Kidney (tissue), 14 donors: ENCODE results near the gene GOLPH3. TPM values are rescaled to one million over a fixed set of nuclear protein-coding genes. Genes with fewer than 3 reads are reported as not detected.

ENCODE experiments used
- DNase-seq, 5 donors: peaks; one replicate each; pipeline ENCODE4 v3.0.0-alpha.2; 2013 to 2020
- FAIRE-seq: peaks from 2 replicates; lab custom pipeline; 2012; peaks lifted over from hg19 to GRCh38; lab: Jason Lieb, UNC
- H3K27ac ChIP-seq, 2 donors: one replicate each; pipeline ENCODE4 v1.7.0; 2013; ENCODE audit warnings: low read depth in 2 of 2, low read length in 2 of 2, inconsistent platforms in 1 of 2
- H3K27me3 ChIP-seq: one replicate; pipeline ENCODE4 v1.7.1; 2013; ENCODE audit warnings: low read length, inconsistent platforms; ENCODE audit not compliant: control insufficient read depth, insufficient read depth
- H3K36me3 ChIP-seq, 3 donors: one replicate each; pipeline versions ENCODE4 v1.7.0 to v1.7.1; 2013; ENCODE audit warnings: low read length in 3 of 3, control low read depth in 1 of 3, inconsistent platforms in 1 of 3; ENCODE audit not compliant: insufficient read depth in 3 of 3, control insufficient read depth in 2 of 3
- H3K4me1 ChIP-seq, 3 donors: one replicate each; pipeline versions ENCODE4 v1.7.0 to v1.7.1; 2013; ENCODE audit warnings: low read length in 3 of 3, inconsistent platforms in 1 of 3, low read depth in 1 of 3; ENCODE audit not compliant: control insufficient read depth in 2 of 3, insufficient read depth in 2 of 3
- H3K4me3 ChIP-seq, 3 donors: one replicate each; pipeline versions ENCODE4 v1.7.0 to v1.8.1; 2013; ENCODE audit warnings: low read length in 3 of 3, control low read depth in 1 of 3, inconsistent platforms in 1 of 3
- H3K9ac ChIP-seq, 3 donors: one replicate each; pipeline versions ENCODE4 v1.7.0 to v1.7.1; 2013; ENCODE audit warnings: low read length in 3 of 3, control low read depth in 1 of 3, inconsistent platforms in 1 of 3
- H3K9me3 ChIP-seq, 3 donors: one replicate each; pipeline versions ENCODE4 v1.7.0 to v1.7.1; 2013; ENCODE audit warnings: low read length in 3 of 3, control low read depth in 1 of 3, inconsistent platforms in 1 of 3; ENCODE audit not compliant: control insufficient read depth in 2 of 3, insufficient read depth in 1 of 3
- CTCF ChIP-seq: IDR thresholded peaks from 3 replicates; pipeline ENCODE4 v1.5.1; 2012; ENCODE audit warnings: mild to moderate bottlenecking, moderate library complexity, borderline replicate concordance; ENCODE audit not compliant: insufficient read depth; ENCODE audit errors: extremely low read depth
- intact Hi-C: fragments of 100-400 bp; cut with DNase I; formaldehyde crosslinking; loops from one replicate; pipeline ENCODE4 v1.11.1; 2022
- polyA plus RNA-seq: library from polyadenylated mRNA; stranded (reverse); fragments of 350-450 nt; fragmentation: Illumina TruSeq; extraction: RNeasy Lipid Tissue Mini Kit (QIAGEN cat#74804); gene quantifications from one replicate; pipeline ENCODE4 v1.2.3, GENCODE V29; 2014; ENCODE audit warnings: low read depth, low replicate concordance; ENCODE audit not compliant: insufficient read depth
- total RNA-seq: library from RNA; stranded (reverse); fragmentation: NEBNext Ultra II Directional; extraction: Animal tissue kit (Norgen Biotek cat#: 25700); gene quantifications from one replicate; pipeline ENCODE4 v1.2.1, GENCODE V29; 2021
- donor health status: control.
- donor health status: control.
- donor health status: control.
- donor health status: control.
- donor health status: control.
- donor health status: DM: yes; HTN: yes; CAD: no.
- donor health status: Normal renal cell carcinoma (clear cell type).

The GOLPH3 gene
- total and polyA plus RNA-seq, 2 donors from 2014 or later, result 38.5 to 118 TPM

- no peak for TF ChIP-seq CTCF
- intact Hi-C loops, result loop anchor here (10.0 kb wide), 1 partner anchor 513 kb away; no protein-coding TSS in a partner anchor
- Histone ChIP-seq H3K4me3 (no peak overlapping the region), H3K27me3 (no peaks in the 10 kb centered on the region), H3K9me3 (no peaks in the 10 kb centered on the region), H3K9ac (no peak overlapping the region), H3K36me3 (peaks cover 6 to 32% (median 28%) of the 10 kb centered on the region in 3 donors), H3K27ac (peak overlapping the region in 1 of 2 donors; percentile 34), H3K4me1 (peaks cover 0 to 5% (median 0%) of the 10 kb centered on the region in 3 donors)
- peak in 3 of 5 donors; percentile 27 to 58 (median 45) for DNase-seq
- no peak for FAIRE-seq
Observed at GRCh38 chr5:32098291-32098690, 75.8 kb downstream of the GOLPH3 start.

GRCh38 chr5:32096891-32097595 is 77.1 kb downstream of the GOLPH3 start:
- FAIRE-seq, result no peak
- Histone ChIP-seq H3K27me3 (no peaks in the 10 kb centered on the region), H3K9ac (no peak overlapping the region), H3K4me3 (no peak overlapping the region), H3K4me1 (peaks cover 0 to 8% (median 0%) of the 10 kb centered on the region in 3 donors), H3K9me3 (no peaks in the 10 kb centered on the region), H3K36me3 (peaks cover 3 to 32% (median 25%) of the 10 kb centered on the region in 3 donors), H3K27ac (no peak overlapping the region)
- peak in 1 of 5 donors; percentile 29 for DNase-seq
- TF ChIP-seq CTCF, result no peak
- intact Hi-C loops, result loop anchor here (10.0 kb wide), 1 partner anchor 512 kb away; no protein-coding TSS in a partner anchor

GRCh38 chr5:32095261-32095671 is 78.9 kb downstream of the GOLPH3 start:
- no peak for TF ChIP-seq CTCF
- DNase-seq (no peak), FAIRE-seq (no peak)
- Histone ChIP-seq H3K27ac (no peak overlapping the region), H3K36me3 (peaks cover 0 to 20% (median 14%) of the 10 kb centered on the region in 3 donors), H3K9ac (no peak overlapping the region), H3K27me3 (no peaks in the 10 kb centered on the region), H3K4me3 (no peak overlapping the region), H3K4me1 (peaks cover 0 to 6% (median 0%) of the 10 kb centered on the region in 3 donors), H3K9me3 (no peaks in the 10 kb centered on the region)
- intact Hi-C loops, result loop anchor here (10.0 kb wide), 1 partner anchor 510 kb away; no protein-coding TSS in a partner anchor
